Liver (tissue), 9 donors: ENCODE measurements around the gene CUL1. TPM values are rescaled to one million over a fixed set of nuclear protein-coding genes. Genes with fewer than 3 reads are reported as not detected.

Experiments
- DNase-seq: peaks from one replicate; pipeline ENCODE4 v3.0.0-alpha.2; 2017; ENCODE audit warnings: low spot score
- H3K27ac ChIP-seq, 2 donors: one replicate each; pipeline ENCODE4 v1.7.0; 2013; ENCODE audit warnings: inconsistent platforms in 2 of 2, low read length in 2 of 2, control low read depth in 1 of 2, low read depth in 1 of 2, mild to moderate bottlenecking in 1 of 2
- H3K27me3 ChIP-seq, 4 donors: one replicate each; pipeline versions ENCODE4 v1.6.1 to v1.7.0; 2013; ENCODE audit warnings: low read length in 3 of 4, inconsistent platforms in 1 of 4, mild to moderate bottlenecking in 1 of 4, moderate library complexity in 1 of 4; ENCODE audit not compliant: control insufficient read depth in 4 of 4, insufficient read depth in 4 of 4
- H3K36me3 ChIP-seq, 4 donors: one replicate each; pipeline versions ENCODE4 v1.6.1 to v1.7.0; 2013; ENCODE audit warnings: low read length in 3 of 4, mild to moderate bottlenecking in 3 of 4, low read depth in 1 of 4, moderate library complexity in 1 of 4; ENCODE audit not compliant: control insufficient read depth in 4 of 4, insufficient read depth in 3 of 4
- H3K4me1 ChIP-seq, 4 donors: one replicate each; pipeline versions ENCODE4 v1.6.1 to v1.7.0; 2013; ENCODE audit warnings: low read length in 3 of 4, mild to moderate bottlenecking in 3 of 4, moderate library complexity in 1 of 4; ENCODE audit not compliant: control insufficient read depth in 4 of 4, insufficient read depth in 4 of 4
- H3K4me3 ChIP-seq, 3 donors: one replicate each; pipeline versions ENCODE4 v1.6.1 to v1.7.0; 2013; ENCODE audit warnings: low read length in 3 of 3, control low read depth in 1 of 3, low read depth in 1 of 3, mild to moderate bottlenecking in 1 of 3
- H3K9ac ChIP-seq, 2 donors: one replicate each; pipeline ENCODE4 v1.7.0; 2013; ENCODE audit warnings: low read length in 2 of 2, mild to moderate bottlenecking in 2 of 2, moderate library complexity in 2 of 2, control low read depth in 1 of 2, low read depth in 1 of 2
- H3K9me3 ChIP-seq, 4 donors: one replicate each; pipeline versions ENCODE4 v1.6.1 to v1.7.0; 2013; ENCODE audit warnings: low read length in 3 of 4; ENCODE audit not compliant: control insufficient read depth in 4 of 4
- ATF3 ChIP-seq: IDR thresholded peaks from 2 replicates; pipeline ENCODE4 v1.6.1; 2016; ENCODE audit warnings: antibody characterized with exemption
- CTCF ChIP-seq: fragments of 150-350 bp; IDR thresholded peaks from 2 replicates; pipeline ENCODE4 v1.5.1; 2017; ENCODE audit warnings: improper control_type of control experiment, low read depth, low read length; ENCODE audit not compliant: missing input control
- EGR1 ChIP-seq, 2 donors: IDR thresholded peaks; 2 replicates each; pipeline ENCODE4 v1.6.1; 2016 to 2018; ENCODE audit warnings: antibody characterized with exemption in 2 of 2, low read depth in 2 of 2
- FOXA2 ChIP-seq: IDR thresholded peaks from 2 replicates; pipeline ENCODE4 v1.6.1; 2016; ENCODE audit warnings: antibody characterized with exemption
- GABPA ChIP-seq, 2 donors: IDR thresholded peaks in 1 of 2; conservative IDR thresholded peaks in 1 of 2; 2 replicates each; pipeline ENCODE4 v1.6.1; 2016; ENCODE audit warnings: antibody characterized with exemption in 2 of 2, mild to moderate bottlenecking in 1 of 2, moderate library complexity in 1 of 2
- HNF4A ChIP-seq, 2 donors: conservative IDR thresholded peaks; 2 replicates each; pipeline ENCODE4 v1.6.1; 2016; ENCODE audit warnings: antibody characterized with exemption in 2 of 2, mild to moderate bottlenecking in 2 of 2
- JUND ChIP-seq, 2 donors: IDR thresholded peaks; 2 replicates each; pipeline ENCODE4 v1.6.1; 2016; ENCODE audit warnings: antibody characterized with exemption in 2 of 2
- NR2F2 ChIP-seq: IDR thresholded peaks from 2 replicates; pipeline ENCODE4 v1.6.1; 2016; ENCODE audit warnings: antibody characterized with exemption
- RAD21 ChIP-seq, 2 donors: IDR thresholded peaks; 2 replicates each; pipeline ENCODE4 v1.6.1; 2016; ENCODE audit warnings: antibody characterized with exemption in 2 of 2, mild to moderate bottlenecking in 2 of 2
- SP1 ChIP-seq: IDR thresholded peaks from 2 replicates; pipeline ENCODE4 v1.6.1; 2018; ENCODE audit warnings: antibody characterized with exemption, mild to moderate bottlenecking
- TAF1 ChIP-seq: conservative IDR thresholded peaks from 2 replicates; pipeline ENCODE4 v1.6.1; 2016; ENCODE audit warnings: antibody characterized with exemption, mild to moderate bottlenecking
- YY1 ChIP-seq: IDR thresholded peaks from 2 replicates; pipeline ENCODE4 v1.6.1; 2016; ENCODE audit warnings: antibody characterized with exemption, mild to moderate bottlenecking
- WGBS: extraction: QIAGEN DNeasy Blood & Tissue Kit; methylation state at CpG from one replicate; pipeline ENCODE4 v1.1.7; 2013; 5-methylcytosine and 5-hydroxymethylcytosine counted together
- polyA plus RNA-seq, 2 donors: library from polyadenylated mRNA; stranded (reverse) in 1 of 2; unstranded in 1 of 2; fragments of 200-250 nt in 1 of 2; fragments of >200 nt in 1 of 2; fragmentation: Nextera tagmentation in 1 of 2; extraction: Ambion mirVana in 1 of 2; gene quantifications; one replicate each; pipeline versions ENCODE4 v1.2.1 to v1.2.3, GENCODE V29; 2013 to 2015
- total RNA-seq, 2 donors: library from RNA; depleted of rRNA; stranded (reverse); fragments of >200 nt; gene quantifications; one replicate each; pipeline ENCODE4 v1.2.3, GENCODE V29; 2014
- TF ChIP-seq, protein P1 (sequence below): IDR thresholded peaks from 2 replicates; pipeline ENCODE4 v1.6.1; 2016; ENCODE audit warnings: antibody characterized with exemption, mild to moderate bottlenecking
- TF ChIP-seq, protein P2 (sequence below): IDR thresholded peaks from 2 replicates; pipeline ENCODE4 v1.6.1; 2016; ENCODE audit warnings: antibody characterized with exemption
- donor health status: healthy.
- donor health status: healthy.
- donor health status: healthy.
- donor health status: healthy.
- donor health status: healthy.

The CUL1 gene
- total and polyA plus RNA-seq, 4 donors, result 21.7 to 56.7 (median 26.7) TPM

- H3K4me1 ChIP-seq, result peaks cover 0 to 2% (median 0%) of the 10 kb centered on the region in 4 donors
- WGBS, result 93% methylated on average over 14 of the region's 14 CpGs
- H3K9me3 ChIP-seq, result no peaks in the 10 kb centered on the region
- TF ChIP-seq TAF1 (no peak), YY1 (no peak), NR2F2 (no peak), HNF4A (conservative IDR thresholded peaks at IDR 0.05) (no peak), CTCF (no peak), SP1 (no peak), JUND (IDR thresholded peaks at IDR 0.05) (no peak), RAD21 (IDR thresholded peaks at IDR 0.05) (no peak), FOXA2 (no peak), EGR1 (IDR thresholded peaks at IDR 0.05; ENCODE audit: low read depth in 2 of 2) (no peak), GABPA (IDR thresholded peaks at IDR 0.05 in 1 of 2, conservative IDR thresholded peaks at IDR 0.05 in 1 of 2) (no peak), ATF3 (no peak)
- TF ChIP-seq, protein P1, sequence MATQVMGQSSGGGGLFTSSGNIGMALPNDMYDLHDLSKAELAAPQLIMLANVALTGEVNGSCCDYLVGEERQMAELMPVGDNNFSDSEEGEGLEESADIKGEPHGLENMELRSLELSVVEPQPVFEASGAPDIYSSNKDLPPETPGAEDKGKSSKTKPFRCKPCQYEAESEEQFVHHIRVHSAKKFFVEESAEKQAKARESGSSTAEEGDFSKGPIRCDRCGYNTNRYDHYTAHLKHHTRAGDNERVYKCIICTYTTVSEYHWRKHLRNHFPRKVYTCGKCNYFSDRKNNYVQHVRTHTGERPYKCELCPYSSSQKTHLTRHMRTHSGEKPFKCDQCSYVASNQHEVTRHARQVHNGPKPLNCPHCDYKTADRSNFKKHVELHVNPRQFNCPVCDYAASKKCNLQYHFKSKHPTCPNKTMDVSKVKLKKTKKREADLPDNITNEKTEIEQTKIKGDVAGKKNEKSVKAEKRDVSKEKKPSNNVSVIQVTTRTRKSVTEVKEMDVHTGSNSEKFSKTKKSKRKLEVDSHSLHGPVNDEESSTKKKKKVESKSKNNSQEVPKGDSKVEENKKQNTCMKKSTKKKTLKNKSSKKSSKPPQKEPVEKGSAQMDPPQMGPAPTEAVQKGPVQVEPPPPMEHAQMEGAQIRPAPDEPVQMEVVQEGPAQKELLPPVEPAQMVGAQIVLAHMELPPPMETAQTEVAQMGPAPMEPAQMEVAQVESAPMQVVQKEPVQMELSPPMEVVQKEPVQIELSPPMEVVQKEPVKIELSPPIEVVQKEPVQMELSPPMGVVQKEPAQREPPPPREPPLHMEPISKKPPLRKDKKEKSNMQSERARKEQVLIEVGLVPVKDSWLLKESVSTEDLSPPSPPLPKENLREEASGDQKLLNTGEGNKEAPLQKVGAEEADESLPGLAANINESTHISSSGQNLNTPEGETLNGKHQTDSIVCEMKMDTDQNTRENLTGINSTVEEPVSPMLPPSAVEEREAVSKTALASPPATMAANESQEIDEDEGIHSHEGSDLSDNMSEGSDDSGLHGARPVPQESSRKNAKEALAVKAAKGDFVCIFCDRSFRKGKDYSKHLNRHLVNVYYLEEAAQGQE, result no peak
- TF ChIP-seq, protein P2, sequence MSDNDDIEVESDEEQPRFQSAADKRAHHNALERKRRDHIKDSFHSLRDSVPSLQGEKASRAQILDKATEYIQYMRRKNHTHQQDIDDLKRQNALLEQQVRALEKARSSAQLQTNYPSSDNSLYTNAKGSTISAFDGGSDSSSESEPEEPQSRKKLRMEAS, result no peak
- peaks cover 13 to 34% (median 21%) of the 10 kb centered on the region in 4 donors for H3K36me3 ChIP-seq
- H3K9ac ChIP-seq, result no peak overlapping the region
- no peak overlapping the region for H3K27ac ChIP-seq
- no peak overlapping the region for H3K4me3 ChIP-seq
- no peak for DNase-seq
- no peaks in the 10 kb centered on the region for H3K27me3 ChIP-seq
Measured at GRCh38 chr7:148738737-148739535, 40.2 kb downstream of the CUL1 start.

DNA sequence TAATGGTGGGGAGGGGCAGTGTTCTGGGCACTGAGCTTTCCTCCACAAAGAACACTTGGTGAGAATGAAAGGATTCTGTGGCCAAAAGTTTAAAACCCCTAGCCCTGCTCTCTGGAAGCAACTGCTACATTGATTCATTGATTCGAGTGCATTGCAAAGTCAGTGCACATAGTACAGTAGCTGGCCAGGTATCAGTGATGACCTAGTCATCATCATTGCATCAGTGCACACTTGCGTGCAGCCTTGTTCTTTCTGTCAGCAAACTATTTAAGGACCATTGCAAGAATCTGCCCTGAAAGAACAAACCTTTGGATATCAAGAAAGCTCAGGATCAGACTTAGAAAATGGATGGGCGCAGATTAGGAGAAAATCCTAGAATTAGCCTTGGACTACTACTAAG, 47.4 kb downstream of the CUL1 start:
- no peak overlapping the region for H3K4me3 ChIP-seq
- DNase-seq, result no peak
- H3K4me1 ChIP-seq, result no peaks in the 10 kb centered on the region
- H3K36me3 ChIP-seq, result peaks cover 0 to 6% (median 3%) of the 10 kb centered on the region in 4 donors
- no peaks in the 10 kb centered on the region for H3K27me3 ChIP-seq
- H3K9ac ChIP-seq, result no peak overlapping the region
- TF ChIP-seq RAD21 (IDR thresholded peaks at IDR 0.05), result no peak
- no peak for TF ChIP-seq ATF3
- no peak for TF ChIP-seq GABPA (IDR thresholded peaks at IDR 0.05 in 1 of 2, conservative IDR thresholded peaks at IDR 0.05 in 1 of 2)
- no peak for TF ChIP-seq FOXA2
- WGBS, result 84% methylated on average over 3 of the region's 3 CpGs
- no peak overlapping the region for H3K27ac ChIP-seq
- H3K9me3 ChIP-seq, result no peaks in the 10 kb centered on the region
